OCI-LY3 (cell line): Measurements from ENCODE around the gene TTC24.

Experiments
- H2AFZ ChIP-seq: fragments of 200-600, 300-600 bp; shearing (Covaris generic); 2 replicates; pipeline ENCODE4 v1.6.0; 2014; ENCODE audit warnings: antibody characterized with exemption, low read depth, low read length
- H3K27ac ChIP-seq: fragments of 200-600, 300-600 bp; sonication (generic); 2 replicates; pipeline ENCODE4 v1.5.1; 2014; ENCODE audit warnings: mild to moderate bottlenecking, low read length, moderate library complexity, mixed read lengths
- H3K27me3 ChIP-seq: fragments of 200-600, 300-600 bp; sonication (generic); 2 replicates; pipeline ENCODE4 v1.6.1; 2014; ENCODE audit warnings: low read depth, low read length, mixed read lengths
- H3K36me3 ChIP-seq: fragments of 200-600, 300-600 bp; sonication (generic); replicated peaks from 2 replicates; pipeline ENCODE3; 2014; ENCODE audit warnings: low read depth, low read length, mixed read lengths
- H3K4me1 ChIP-seq: fragments of 300-600, 200-600 bp; sonication (generic); 2 replicates; pipeline ENCODE4 v1.6.1; 2014; ENCODE audit warnings: low read length, mixed read lengths
- H3K4me2 ChIP-seq: fragments of 200-600, 300-600 bp; sonication (generic); 2 replicates; pipeline ENCODE4 v1.6.1; 2014; ENCODE audit warnings: low read length, mixed read lengths
- H3K4me3 ChIP-seq: fragments of 300-600, 200-600 bp; sonication (generic); 2 replicates; pipeline ENCODE4 v1.5.1; 2014; ENCODE audit warnings: antibody characterized with exemption, mild to moderate bottlenecking, low read length, moderate library complexity
- H3K79me2 ChIP-seq: fragments of 300-600, 200-600 bp; shearing (Covaris generic); 2 replicates; pipeline ENCODE4 v1.6.1; 2014; ENCODE audit warnings: mild to moderate bottlenecking, low read length, mixed read lengths
- H3K9ac ChIP-seq: fragments of 300-600, 200-600 bp; shearing (Covaris generic); 2 replicates; pipeline ENCODE4 v1.6.0; 2014; ENCODE audit warnings: mild to moderate bottlenecking, low read length, moderate library complexity
- H3K9me3 ChIP-seq: fragments of 200-600, 300-600 bp; shearing (Covaris generic); 2 replicates; pipeline ENCODE4 v1.6.1; 2014; ENCODE audit warnings: low read length, mixed read lengths; ENCODE audit not compliant: insufficient read depth
- H4K20me1 ChIP-seq: fragments of 200-600, 300-600 bp; sonication (generic); 2 replicates; pipeline ENCODE4 v1.6.1; 2016; ENCODE audit warnings: low read length, mixed read lengths; ENCODE audit not compliant: insufficient read depth
- EZH2phosphoT487 ChIP-seq: fragments of 200-600 bp; shearing (Covaris generic); IDR thresholded peaks from 2 replicates; pipeline ENCODE4 v1.6.1; 2018; ENCODE audit warnings: antibody characterized with exemption, mixed run types, low read depth
- TF ChIP-seq, protein P1 (sequence below): fragments of 200-600, 300-600 bp; sonication (generic); IDR thresholded peaks from 2 replicates; pipeline ENCODE4 v1.5.1; 2014; ENCODE audit warnings: antibody characterized with exemption, low read length, low read depth

The TTC24 gene

DNA sequence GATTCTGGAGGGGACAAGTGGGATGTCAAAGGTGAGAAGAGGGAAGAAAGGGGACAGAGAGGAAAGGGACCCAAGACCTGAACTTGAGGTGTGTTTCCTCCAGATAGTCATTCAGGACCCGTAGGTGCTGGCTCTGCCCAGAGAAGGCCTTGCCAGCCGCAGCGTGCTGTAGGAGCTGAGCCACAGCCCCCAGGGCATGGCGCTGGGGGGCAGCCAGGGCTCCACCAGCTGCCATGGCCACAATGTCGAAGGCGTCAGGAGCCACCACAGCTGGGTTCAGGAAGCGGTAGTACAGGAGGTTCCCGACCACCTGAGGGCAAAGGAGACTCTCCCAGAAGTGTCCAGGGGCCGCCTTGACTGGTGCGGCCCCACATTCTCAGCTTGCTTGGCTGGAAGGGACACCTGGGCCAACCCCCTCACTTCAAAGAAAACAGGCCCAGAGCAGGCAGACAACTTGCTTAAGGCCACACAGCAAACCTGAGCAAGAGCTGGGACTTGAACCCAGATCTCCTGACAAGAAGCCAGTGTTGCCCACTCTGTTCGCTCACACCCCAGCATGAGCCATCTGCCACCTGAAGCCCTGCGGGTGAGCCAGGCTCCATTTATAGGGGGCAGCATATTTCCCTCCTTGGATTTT, 45.0 kb upstream of the TTC24 start:
- Histone ChIP-seq H3K4me1 (no peaks in the 10 kb centered on the region), H3K79me2 (no peaks in the 10 kb centered on the region), H3K9me3 (no peaks in the 10 kb centered on the region), H4K20me1 (no peaks in the 10 kb centered on the region), H3K4me3 (no peak overlapping the region), H3K9ac (no peak overlapping the region), H3K4me2 (no peak overlapping the region), H3K36me3 (no peaks in the 10 kb centered on the region), H3K27ac (no peak overlapping the region), H3K27me3 (no peaks in the 10 kb centered on the region), H2AFZ (no peak overlapping the region)
- no peak for TF ChIP-seq EZH2phosphoT487
- TF ChIP-seq, protein P1, sequence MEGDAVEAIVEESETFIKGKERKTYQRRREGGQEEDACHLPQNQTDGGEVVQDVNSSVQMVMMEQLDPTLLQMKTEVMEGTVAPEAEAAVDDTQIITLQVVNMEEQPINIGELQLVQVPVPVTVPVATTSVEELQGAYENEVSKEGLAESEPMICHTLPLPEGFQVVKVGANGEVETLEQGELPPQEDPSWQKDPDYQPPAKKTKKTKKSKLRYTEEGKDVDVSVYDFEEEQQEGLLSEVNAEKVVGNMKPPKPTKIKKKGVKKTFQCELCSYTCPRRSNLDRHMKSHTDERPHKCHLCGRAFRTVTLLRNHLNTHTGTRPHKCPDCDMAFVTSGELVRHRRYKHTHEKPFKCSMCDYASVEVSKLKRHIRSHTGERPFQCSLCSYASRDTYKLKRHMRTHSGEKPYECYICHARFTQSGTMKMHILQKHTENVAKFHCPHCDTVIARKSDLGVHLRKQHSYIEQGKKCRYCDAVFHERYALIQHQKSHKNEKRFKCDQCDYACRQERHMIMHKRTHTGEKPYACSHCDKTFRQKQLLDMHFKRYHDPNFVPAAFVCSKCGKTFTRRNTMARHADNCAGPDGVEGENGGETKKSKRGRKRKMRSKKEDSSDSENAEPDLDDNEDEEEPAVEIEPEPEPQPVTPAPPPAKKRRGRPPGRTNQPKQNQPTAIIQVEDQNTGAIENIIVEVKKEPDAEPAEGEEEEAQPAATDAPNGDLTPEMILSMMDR, result no peak

DNA sequence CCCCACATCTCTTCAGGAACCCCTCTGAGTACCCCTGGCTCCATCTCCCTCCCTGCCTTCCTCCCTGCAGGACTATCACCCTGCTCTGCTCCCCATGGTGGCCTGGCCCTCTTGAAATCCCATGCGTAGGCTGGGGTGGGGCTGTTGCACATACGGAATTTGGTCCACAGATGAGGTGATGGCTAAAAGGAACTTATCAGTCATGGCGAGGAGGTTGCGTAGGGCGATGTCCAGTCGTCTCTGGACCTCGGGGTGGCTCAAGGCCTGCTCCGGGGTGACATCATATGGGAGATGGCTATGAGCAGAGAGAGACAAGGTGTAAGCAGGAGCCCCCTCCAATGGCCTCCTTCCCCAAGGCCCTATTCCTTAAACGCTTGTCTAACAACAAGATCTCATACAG, 42.5 kb upstream of the TTC24 start:
- H3K4me3 ChIP-seq, result no peak overlapping the region
- no peak for TF ChIP-seq EZH2phosphoT487
- TF ChIP-seq, protein P1, result no peak
- no peaks in the 10 kb centered on the region for H3K79me2 ChIP-seq
- no peak overlapping the region for H3K27ac ChIP-seq
- no peak overlapping the region for H3K9ac ChIP-seq
- no peaks in the 10 kb centered on the region for H3K9me3 ChIP-seq
- H3K4me1 ChIP-seq, result no peaks in the 10 kb centered on the region
- H3K27me3 ChIP-seq, result no peaks in the 10 kb centered on the region
- no peak overlapping the region for H2AFZ ChIP-seq
- no peaks in the 10 kb centered on the region for H4K20me1 ChIP-seq
- H3K36me3 ChIP-seq, result no peaks in the 10 kb centered on the region
- no peak overlapping the region for H3K4me2 ChIP-seq

DNA sequence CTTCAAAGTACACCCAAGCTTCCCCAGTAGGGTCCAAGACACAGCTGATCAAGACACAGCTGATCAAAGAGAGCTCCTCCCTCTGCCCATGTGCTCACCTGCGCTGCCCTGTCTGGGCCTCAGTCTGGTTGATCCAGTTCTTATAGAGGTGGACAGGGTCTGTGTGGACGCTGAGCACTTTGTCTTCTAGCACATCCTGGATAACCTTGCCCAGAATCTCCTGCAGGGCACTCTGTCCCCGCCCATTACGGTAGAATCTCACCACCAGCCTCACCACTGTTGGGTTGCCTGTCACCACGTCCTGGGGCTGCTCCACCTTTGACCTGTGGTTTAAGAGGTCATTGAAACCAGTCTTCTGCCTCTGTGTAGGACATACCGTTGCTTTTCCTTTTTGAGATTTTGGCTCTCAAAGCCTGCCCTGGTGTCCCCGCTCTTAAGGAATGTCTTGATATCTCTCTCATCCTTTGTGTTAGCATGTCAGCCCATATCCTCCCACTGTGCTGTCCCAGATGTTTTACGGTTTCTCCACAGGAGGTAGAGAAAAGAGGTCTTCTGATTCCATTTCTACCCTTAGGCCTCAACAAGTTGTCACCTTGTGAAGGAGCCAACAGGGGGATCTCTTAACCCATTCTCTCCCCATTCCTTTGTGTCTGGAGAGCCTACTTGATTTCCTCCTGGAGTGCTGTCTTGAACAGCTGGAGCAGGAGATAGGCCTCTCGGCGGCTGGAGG, 40.6 kb upstream of the TTC24 start:
- no peak overlapping the region for H3K4me3 ChIP-seq
- no peak overlapping the region for H3K27ac ChIP-seq
- TF ChIP-seq, protein P1, result no peak
- H3K9ac ChIP-seq, result no peak overlapping the region
- no peaks in the 10 kb centered on the region for H4K20me1 ChIP-seq
- H3K27me3 ChIP-seq, result no peaks in the 10 kb centered on the region
- H3K9me3 ChIP-seq, result no peaks in the 10 kb centered on the region
- H3K36me3 ChIP-seq, result no peaks in the 10 kb centered on the region
- H3K4me1 ChIP-seq, result no peaks in the 10 kb centered on the region
- no peak overlapping the region for H2AFZ ChIP-seq
- H3K79me2 ChIP-seq, result no peaks in the 10 kb centered on the region
- no peak overlapping the region for H3K4me2 ChIP-seq

DNA sequence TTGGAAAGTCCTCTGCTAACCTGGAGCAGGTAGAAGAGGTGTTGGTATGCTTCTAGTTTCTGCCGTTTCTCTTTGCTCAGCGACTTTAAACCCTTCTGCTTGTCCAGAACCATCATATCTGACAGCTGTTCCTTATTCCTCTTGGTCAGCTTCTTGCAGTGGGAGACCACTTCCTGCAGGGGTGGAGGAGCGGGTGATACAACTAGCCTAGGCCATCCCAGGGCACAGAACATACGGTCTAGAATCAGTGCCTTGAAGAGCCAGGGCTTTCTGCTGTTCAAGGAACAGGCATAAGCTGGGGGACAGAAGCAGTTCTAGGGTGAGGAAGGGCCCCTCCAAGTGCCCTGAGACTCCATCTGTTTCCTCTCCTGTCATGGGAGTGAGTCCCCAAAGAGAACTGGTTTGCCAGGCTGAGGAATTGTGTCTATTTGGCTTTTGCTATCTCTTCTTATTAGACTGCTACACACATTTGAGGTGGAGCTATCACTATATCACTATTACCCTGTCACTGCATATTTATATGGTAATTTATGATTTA, 39.6 kb upstream of the TTC24 start:
- no peak for TF ChIP-seq EZH2phosphoT487
- TF ChIP-seq, protein P1, result no peak
- Histone ChIP-seq H3K9ac (no peak overlapping the region), H3K36me3 (no peaks in the 10 kb centered on the region), H3K27me3 (no peaks in the 10 kb centered on the region), H3K4me3 (no peak overlapping the region), H3K27ac (no peak overlapping the region), H3K4me1 (no peaks in the 10 kb centered on the region), H4K20me1 (no peaks in the 10 kb centered on the region), H3K79me2 (no peaks in the 10 kb centered on the region), H3K4me2 (no peak overlapping the region), H3K9me3 (no peaks in the 10 kb centered on the region), H2AFZ (no peak overlapping the region)
